Cardiac muscle cell (in vitro differentiated cells and primary cell): Measurements from ENCODE around the gene NIP7. TPM values are rescaled to one million over a fixed set of nuclear protein-coding genes. Genes with fewer than 3 reads are reported as not detected.

Source experiments
- DNase-seq, 2 donors: peaks; one replicate each; pipeline versions ENCODE4 v3.0.0 to v3.0.0-alpha.2; 2010 to 2017; ENCODE audit warnings: low read depth in 1 of 2, low spot score in 1 of 2
- H3K27ac ChIP-seq: fragments of 200-600 bp; sonication (generic); 2 replicates; pipeline ENCODE4 v1.5.1; 2016
- H3K27me3 ChIP-seq: fragments of 200-600 bp; sonication (generic); 2 replicates; pipeline ENCODE4 v1.6.0; 2016; ENCODE audit warnings: control low read depth
- H3K36me3 ChIP-seq: fragments of 200-600 bp; sonication (generic); 2 replicates; pipeline ENCODE4 v1.5.1; 2016; ENCODE audit warnings: control low read depth
- H3K4me1 ChIP-seq: fragments of 200-600 bp; sonication (generic); 2 replicates; pipeline ENCODE4 v1.8.1; 2017; ENCODE audit warnings: low read depth, mild to moderate bottlenecking, mixed run types
- H3K4me3 ChIP-seq: fragments of 200-600 bp; sonication (generic); 2 replicates; pipeline ENCODE4 v1.5.1; 2016; ENCODE audit warnings: mild to moderate bottlenecking
- H3K9me3 ChIP-seq: fragments of 200-600 bp; sonication (generic); 2 replicates; pipeline ENCODE4 v1.5.1; 2017; ENCODE audit warnings: low read depth, mild to moderate bottlenecking, control low read depth
- polyA plus RNA-seq: library from polyadenylated mRNA; unstranded; fragments of >200 nt; fragmentation: Nextera tagmentation; extraction: Ambion mirVana; gene quantifications from 2 replicates; pipeline ENCODE4 v1.2.1, GENCODE V29; 2016
- total RNA-seq: library from RNA; depleted of rRNA; stranded (reverse); fragments of >200 nt; gene quantifications from 2 replicates; pipeline ENCODE4 v1.2.3, GENCODE V29; 2016
- TF ChIP-seq, protein P1 (sequence below): IDR thresholded peaks from 2 replicates; pipeline ENCODE4 v1.5.1; 2012; ENCODE audit warnings: low read depth, mild to moderate bottlenecking, low read length

Gene NIP7
- total and polyA plus RNA-seq, 2 experiments from 2014 or later, result 9.5 to 23.6 TPM

DNA sequence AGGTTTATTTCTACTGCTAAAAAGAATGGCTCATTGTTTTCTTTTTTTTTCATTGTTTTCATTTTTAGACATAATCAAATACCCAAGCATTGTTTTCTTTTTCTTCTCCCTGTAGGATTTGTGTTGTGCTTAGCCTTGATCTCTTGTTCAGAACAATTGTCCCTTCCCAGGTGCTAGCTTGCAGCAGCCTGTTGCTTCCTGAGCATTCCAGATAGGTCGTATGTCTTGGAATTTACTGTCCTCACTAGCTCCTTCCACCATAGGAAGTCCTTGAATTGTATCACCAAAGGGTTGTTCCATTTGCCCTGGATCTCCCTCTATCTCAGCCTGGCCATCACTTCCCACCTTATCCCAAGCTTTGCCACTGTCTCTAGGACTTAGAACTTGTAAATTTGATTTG lies 38.4 kb upstream of the NIP7 start:
- peaks cover 3% of the 10 kb centered on the region for H3K36me3 ChIP-seq
- no peaks in the 10 kb centered on the region for H3K9me3 ChIP-seq
- no peak overlapping the region for H3K27ac ChIP-seq
- no peaks in the 10 kb centered on the region for H3K27me3 ChIP-seq
- TF ChIP-seq, protein P1, sequence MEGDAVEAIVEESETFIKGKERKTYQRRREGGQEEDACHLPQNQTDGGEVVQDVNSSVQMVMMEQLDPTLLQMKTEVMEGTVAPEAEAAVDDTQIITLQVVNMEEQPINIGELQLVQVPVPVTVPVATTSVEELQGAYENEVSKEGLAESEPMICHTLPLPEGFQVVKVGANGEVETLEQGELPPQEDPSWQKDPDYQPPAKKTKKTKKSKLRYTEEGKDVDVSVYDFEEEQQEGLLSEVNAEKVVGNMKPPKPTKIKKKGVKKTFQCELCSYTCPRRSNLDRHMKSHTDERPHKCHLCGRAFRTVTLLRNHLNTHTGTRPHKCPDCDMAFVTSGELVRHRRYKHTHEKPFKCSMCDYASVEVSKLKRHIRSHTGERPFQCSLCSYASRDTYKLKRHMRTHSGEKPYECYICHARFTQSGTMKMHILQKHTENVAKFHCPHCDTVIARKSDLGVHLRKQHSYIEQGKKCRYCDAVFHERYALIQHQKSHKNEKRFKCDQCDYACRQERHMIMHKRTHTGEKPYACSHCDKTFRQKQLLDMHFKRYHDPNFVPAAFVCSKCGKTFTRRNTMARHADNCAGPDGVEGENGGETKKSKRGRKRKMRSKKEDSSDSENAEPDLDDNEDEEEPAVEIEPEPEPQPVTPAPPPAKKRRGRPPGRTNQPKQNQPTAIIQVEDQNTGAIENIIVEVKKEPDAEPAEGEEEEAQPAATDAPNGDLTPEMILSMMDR, result no peak
- no peak overlapping the region for H3K4me3 ChIP-seq
- no peaks in the 10 kb centered on the region for H3K4me1 ChIP-seq
- no peak for DNase-seq

DNA sequence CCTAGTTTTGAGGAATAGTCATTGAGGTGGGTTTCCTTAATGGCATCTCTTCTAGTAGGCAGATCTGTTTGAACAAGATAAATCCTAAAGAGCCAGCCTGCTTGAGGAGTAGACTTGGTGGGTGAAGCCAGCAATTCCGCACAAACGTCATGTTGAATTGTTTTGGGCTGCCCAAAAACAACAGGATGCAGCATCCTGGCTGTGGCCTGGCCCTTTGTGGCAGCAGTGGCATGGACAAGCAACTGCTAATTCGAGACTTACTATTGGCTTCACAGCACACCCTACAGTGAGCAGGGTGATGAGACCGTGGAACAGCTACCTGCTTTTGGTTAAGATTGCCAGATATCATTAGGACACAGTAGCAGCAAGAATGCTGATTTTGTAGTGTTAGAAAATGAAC lies 37.7 kb upstream of the NIP7 start:
- Histone ChIP-seq H3K27ac (no peak overlapping the region), H3K4me3 (no peak overlapping the region), H3K27me3 (no peaks in the 10 kb centered on the region), H3K36me3 (peaks cover 3% of the 10 kb centered on the region), H3K9me3 (no peaks in the 10 kb centered on the region), H3K4me1 (no peaks in the 10 kb centered on the region)
- no peak for DNase-seq
- TF ChIP-seq, protein P1, result no peak

DNA sequence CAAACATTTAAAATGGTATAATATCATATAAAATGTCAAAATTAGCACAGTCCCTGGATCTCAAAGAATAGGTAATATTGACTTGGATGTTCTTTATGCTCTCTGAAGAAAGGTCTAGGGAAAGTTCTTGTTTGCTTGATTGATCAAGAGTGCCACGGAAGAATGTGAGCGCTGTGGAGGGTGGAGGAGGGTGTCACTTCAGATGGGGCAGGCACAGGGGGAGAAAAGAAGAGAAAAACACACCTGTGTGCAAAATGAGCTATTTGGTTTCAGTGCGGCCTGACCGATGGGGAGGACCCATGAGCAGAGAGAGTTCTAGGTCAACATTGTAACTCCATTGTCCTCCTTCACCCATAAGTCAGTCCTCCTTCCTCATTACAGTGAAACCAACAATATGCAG lies 37.3 kb upstream of the NIP7 start:
- Histone ChIP-seq H3K4me1 (no peaks in the 10 kb centered on the region), H3K36me3 (peaks cover 3% of the 10 kb centered on the region), H3K4me3 (no peak overlapping the region), H3K27me3 (no peaks in the 10 kb centered on the region), H3K27ac (no peak overlapping the region), H3K9me3 (no peaks in the 10 kb centered on the region)
- DNase-seq, result no peak
- TF ChIP-seq, protein P1, result no peak

DNA sequence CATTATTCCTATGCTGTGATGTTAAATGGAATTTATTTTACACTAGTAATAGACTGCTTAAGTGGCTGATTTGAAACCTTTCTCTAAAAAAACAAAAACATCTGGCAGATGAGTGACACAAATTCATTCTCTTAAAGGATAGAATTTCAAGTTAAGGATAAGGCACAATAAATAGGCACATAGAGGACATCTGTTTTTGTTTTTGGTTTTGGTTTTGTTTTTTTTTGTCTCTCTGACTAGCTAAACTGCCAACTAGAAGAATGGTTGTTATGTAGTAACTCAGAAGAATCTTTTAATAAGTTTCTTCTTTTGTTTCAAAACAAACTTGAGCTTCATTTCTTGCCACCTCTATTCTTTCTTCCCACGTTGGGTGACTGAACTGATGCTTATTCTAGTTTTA lies 33.5 kb upstream of the NIP7 start:
- Histone ChIP-seq H3K27ac (no peak overlapping the region), H3K4me3 (no peak overlapping the region), H3K9me3 (no peaks in the 10 kb centered on the region), H3K27me3 (no peaks in the 10 kb centered on the region), H3K4me1 (no peaks in the 10 kb centered on the region), H3K36me3 (no peaks in the 10 kb centered on the region)
- DNase-seq, result no peak
- TF ChIP-seq, protein P1, result no peak

DNA sequence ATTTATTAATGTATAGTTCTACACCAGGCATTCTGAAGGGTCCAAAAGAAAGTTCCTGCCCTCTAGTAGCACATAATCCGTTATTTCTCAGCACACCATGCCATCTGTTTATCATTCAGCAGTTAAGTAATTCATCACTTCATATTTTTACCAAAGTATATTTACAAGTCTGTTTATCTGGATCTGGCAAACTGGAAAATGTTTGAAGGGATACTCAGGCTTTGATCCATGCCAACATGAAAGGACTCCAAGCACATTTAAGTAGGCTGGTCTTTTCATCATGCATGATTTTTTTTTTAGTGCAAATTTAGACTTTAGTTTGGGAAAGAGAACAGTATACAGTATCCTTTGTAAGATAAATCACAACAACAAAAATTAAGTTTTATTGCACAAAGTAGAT lies 32.5 kb upstream of the NIP7 start:
- Histone ChIP-seq H3K4me3 (no peak overlapping the region), H3K4me1 (peaks cover 1% of the 10 kb centered on the region), H3K27me3 (no peaks in the 10 kb centered on the region), H3K27ac (no peak overlapping the region), H3K36me3 (no peaks in the 10 kb centered on the region), H3K9me3 (no peaks in the 10 kb centered on the region)
- TF ChIP-seq, protein P1, result no peak
- no peak for DNase-seq

DNA sequence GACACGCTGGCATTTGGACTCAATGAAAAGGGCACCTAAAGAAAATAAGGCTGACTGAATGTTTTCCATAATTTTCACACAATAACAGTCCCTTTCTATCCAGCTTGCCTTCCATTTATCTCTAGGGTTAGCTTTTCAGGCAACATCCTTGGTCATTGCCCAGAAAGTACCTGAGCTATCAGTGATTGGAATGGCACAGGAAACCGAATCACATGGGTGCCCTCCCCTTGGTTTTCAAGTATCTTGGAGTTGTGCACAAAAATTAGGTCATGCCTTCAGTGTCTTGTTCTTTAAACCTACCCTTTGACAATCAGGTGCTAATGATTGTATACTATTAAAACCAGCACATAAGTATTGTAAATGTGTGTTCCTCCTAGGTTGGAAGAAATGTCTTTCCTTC lies 31.7 kb upstream of the NIP7 start:
- TF ChIP-seq, protein P1, result no peak
- Histone ChIP-seq H3K27me3 (no peaks in the 10 kb centered on the region), H3K36me3 (no peaks in the 10 kb centered on the region), H3K4me1 (peaks cover 4% of the 10 kb centered on the region), H3K27ac (no peak overlapping the region), H3K9me3 (no peaks in the 10 kb centered on the region), H3K4me3 (no peak overlapping the region)
- DNase-seq, result no peak
